CD8-positive, alpha-beta memory T cell (primary cell): ENCODE data around the gene TRAPPC2B. TPM values are rescaled to one million over a fixed set of nuclear protein-coding genes. Genes with fewer than 3 reads are reported as not detected.

Experiments
- CTCF ChIA-PET: fragments of 350-600 bp; sonication (Branson Sonifier 250); formaldehyde crosslinking; loops from one replicate; lab custom pipeline; 2021; ENCODE audit warnings: antibody characterized with exemption; lab: Charles Lee
- POLR2A ChIA-PET: fragments of 350-600 bp; sonication (Branson Sonifier 250); formaldehyde crosslinking; loops from one replicate; lab custom pipeline; 2021; ENCODE audit warnings: antibody characterized with exemption; lab: Charles Lee
- DNase-seq, 5 donors: peaks; one replicate each; pipeline versions ENCODE4 v3.0.0 to v3.0.0-alpha.2; 2020 to 2022; ENCODE audit warnings: mixed read lengths in 1 of 5
- H3K27ac ChIP-seq: one replicate; pipeline ENCODE4 v1.7.0; 2013; ENCODE audit warnings: low read depth, mild to moderate bottlenecking, low read length, moderate library complexity
- H3K27me3 ChIP-seq: 2 replicates; pipeline ENCODE4 v1.7.0; 2013; ENCODE audit warnings: low read length, mild to moderate bottlenecking; ENCODE audit not compliant: insufficient read depth, poor library complexity, severe bottlenecking
- H3K36me3 ChIP-seq: 2 replicates; pipeline ENCODE4 v1.7.0; 2013; ENCODE audit warnings: mild to moderate bottlenecking, low read length, moderate library complexity; ENCODE audit not compliant: insufficient read depth
- H3K4me1 ChIP-seq: 2 replicates; pipeline ENCODE4 v1.7.0; 2013; ENCODE audit warnings: mild to moderate bottlenecking, low read length, moderate library complexity; ENCODE audit not compliant: insufficient read depth
- H3K4me3 ChIP-seq: 2 replicates; pipeline ENCODE4 v1.7.0; 2013; ENCODE audit warnings: mild to moderate bottlenecking, low read length
- H3K9me3 ChIP-seq: 2 replicates; pipeline ENCODE4 v1.7.0; 2013; ENCODE audit warnings: mild to moderate bottlenecking, low read length
- H3K27ac Mint-ChIP-seq, 8 donors: one replicate each; pipeline ENCODE4 v1.8.0; 2020 to 2021; ENCODE audit warnings: mixed read lengths in 8 of 8, mild to moderate bottlenecking in 6 of 8, inconsistent platforms in 3 of 8, moderate library complexity in 3 of 8
- H3K27me3 Mint-ChIP-seq, 2 donors: one replicate each; pipeline ENCODE4 v1.8.0; 2020 to 2021; ENCODE audit warnings: mixed read lengths in 2 of 2, mild to moderate bottlenecking in 1 of 2, moderate library complexity in 1 of 2
- H3K36me3 Mint-ChIP-seq, 3 donors: one replicate each; pipeline ENCODE4 v1.8.0; 2020 to 2021; ENCODE audit warnings: mixed read lengths in 3 of 3, inconsistent platforms in 1 of 3, mild to moderate bottlenecking in 1 of 3
- H3K4me1 Mint-ChIP-seq, 3 donors: one replicate each; pipeline ENCODE4 v1.8.0; 2020 to 2021; ENCODE audit warnings: mixed read lengths in 3 of 3, inconsistent platforms in 1 of 3, mild to moderate bottlenecking in 1 of 3
- H3K4me3 Mint-ChIP-seq, 7 donors: one replicate each; pipeline ENCODE4 v1.8.0; 2020 to 2021; ENCODE audit warnings: mixed read lengths in 7 of 7, mild to moderate bottlenecking in 6 of 7, moderate library complexity in 4 of 7, inconsistent platforms in 2 of 7
- H3K9me3 Mint-ChIP-seq, 5 donors: one replicate each; pipeline ENCODE4 v1.8.0; 2020 to 2022; ENCODE audit warnings: mixed read lengths in 5 of 5, mild to moderate bottlenecking in 3 of 5, moderate library complexity in 2 of 5, inconsistent platforms in 1 of 5
- polyA plus RNA-seq: library from polyadenylated mRNA; unstranded; fragments of 300-500 nt; fragmentation: Illumina TruSeq; gene quantifications from one replicate; pipeline ENCODE4 v1.2.3, GENCODE V29; 2021
- total RNA-seq, 2 experiments: library from RNA; stranded (reverse); gene quantifications; one replicate each; pipeline ENCODE4 v1.2.3, GENCODE V29; 2021

Gene TRAPPC2B
- total and polyA plus RNA-seq, 3 experiments from 2014 or later, result 7.0 to 22.5 (median 7.7) TPM

DNA sequence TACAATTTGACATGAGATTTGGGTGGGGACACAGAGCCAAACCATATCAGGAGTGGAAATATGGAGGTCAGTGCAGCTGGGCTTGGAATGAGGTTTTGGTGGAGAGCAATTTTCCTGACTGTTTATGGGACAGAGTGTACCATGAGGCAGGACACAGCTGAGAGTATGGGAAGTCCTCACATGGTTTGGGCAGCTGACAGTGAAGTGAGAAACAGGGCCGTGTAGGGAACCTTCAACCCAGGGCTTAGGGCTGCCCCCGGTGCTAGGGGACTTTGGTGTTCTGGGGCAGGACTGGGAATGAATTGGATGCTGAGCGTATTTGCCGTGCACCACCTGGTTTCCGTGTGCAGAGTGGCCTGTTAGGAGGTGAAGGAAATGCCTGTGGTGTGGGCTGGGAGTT lies 32.4 kb downstream of the TRAPPC2B start:
- peaks cover 8 to 65% (median 40%) of the 10 kb centered on the region in 5 donors for H3K9me3 Mint-ChIP-seq
- no peaks in the 10 kb centered on the region for H3K27me3 ChIP-seq
- H3K4me1 ChIP-seq, result peaks cover 5% of the 10 kb centered on the region
- peak overlapping the region in 3 of 8 donors; percentile 0 to 56 (median 25) for H3K27ac Mint-ChIP-seq
- H3K4me3 Mint-ChIP-seq, result no peak overlapping the region
- no peak overlapping the region for H3K4me3 ChIP-seq
- peaks cover 0 to 3% of the 10 kb centered on the region in 2 donors for H3K27me3 Mint-ChIP-seq
- POLR2A ChIA-PET, result no interaction called here
- peaks cover 22% of the 10 kb centered on the region for H3K9me3 ChIP-seq
- peaks cover 30% of the 10 kb centered on the region for H3K36me3 ChIP-seq
- DNase-seq, result no peak
- no peak overlapping the region for H3K27ac ChIP-seq
- peaks cover 29 to 39% (median 31%) of the 10 kb centered on the region in 3 donors for H3K4me1 Mint-ChIP-seq
- CTCF ChIA-PET, result no interaction called here
- H3K36me3 Mint-ChIP-seq, result peaks cover 54 to 90% (median 79%) of the 10 kb centered on the region in 3 donors

DNA sequence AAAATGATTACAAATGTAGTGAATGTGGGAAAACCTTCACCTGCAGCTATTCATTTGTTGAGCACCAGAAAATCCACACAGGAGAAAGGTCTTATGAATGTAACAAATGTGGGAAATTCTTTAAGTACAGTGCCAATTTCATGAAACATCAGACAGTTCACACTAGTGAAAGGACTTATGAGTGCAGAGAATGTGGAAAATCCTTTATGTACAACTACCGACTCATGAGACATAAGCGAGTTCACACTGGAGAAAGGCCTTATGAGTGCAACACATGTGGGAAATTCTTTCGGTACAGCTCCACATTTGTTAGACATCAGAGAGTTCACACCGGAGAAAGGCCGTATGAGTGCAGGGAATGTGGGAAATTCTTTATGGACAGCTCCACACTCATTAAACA lies 35.5 kb downstream of the TRAPPC2B start:
- no peak overlapping the region for H3K27ac Mint-ChIP-seq
- peaks cover 54 to 87% (median 68%) of the 10 kb centered on the region in 3 donors for H3K36me3 Mint-ChIP-seq
- Histone ChIP-seq H3K36me3 (peaks cover 30% of the 10 kb centered on the region), H3K9me3 (peaks cover 22% of the 10 kb centered on the region), H3K27me3 (no peaks in the 10 kb centered on the region), H3K4me3 (no peak overlapping the region), H3K27ac (no peak overlapping the region), H3K4me1 (no peaks in the 10 kb centered on the region)
- H3K4me1 Mint-ChIP-seq, result peaks cover 12 to 19% (median 14%) of the 10 kb centered on the region in 3 donors
- H3K27me3 Mint-ChIP-seq, result peaks cover 0 to 3% of the 10 kb centered on the region in 2 donors
- no peak overlapping the region for H3K4me3 Mint-ChIP-seq
- peaks cover 8 to 60% (median 40%) of the 10 kb centered on the region in 5 donors for H3K9me3 Mint-ChIP-seq
- no peak for DNase-seq
- ChIA-PET CTCF (no interaction called here), POLR2A (no interaction called here)

DNA sequence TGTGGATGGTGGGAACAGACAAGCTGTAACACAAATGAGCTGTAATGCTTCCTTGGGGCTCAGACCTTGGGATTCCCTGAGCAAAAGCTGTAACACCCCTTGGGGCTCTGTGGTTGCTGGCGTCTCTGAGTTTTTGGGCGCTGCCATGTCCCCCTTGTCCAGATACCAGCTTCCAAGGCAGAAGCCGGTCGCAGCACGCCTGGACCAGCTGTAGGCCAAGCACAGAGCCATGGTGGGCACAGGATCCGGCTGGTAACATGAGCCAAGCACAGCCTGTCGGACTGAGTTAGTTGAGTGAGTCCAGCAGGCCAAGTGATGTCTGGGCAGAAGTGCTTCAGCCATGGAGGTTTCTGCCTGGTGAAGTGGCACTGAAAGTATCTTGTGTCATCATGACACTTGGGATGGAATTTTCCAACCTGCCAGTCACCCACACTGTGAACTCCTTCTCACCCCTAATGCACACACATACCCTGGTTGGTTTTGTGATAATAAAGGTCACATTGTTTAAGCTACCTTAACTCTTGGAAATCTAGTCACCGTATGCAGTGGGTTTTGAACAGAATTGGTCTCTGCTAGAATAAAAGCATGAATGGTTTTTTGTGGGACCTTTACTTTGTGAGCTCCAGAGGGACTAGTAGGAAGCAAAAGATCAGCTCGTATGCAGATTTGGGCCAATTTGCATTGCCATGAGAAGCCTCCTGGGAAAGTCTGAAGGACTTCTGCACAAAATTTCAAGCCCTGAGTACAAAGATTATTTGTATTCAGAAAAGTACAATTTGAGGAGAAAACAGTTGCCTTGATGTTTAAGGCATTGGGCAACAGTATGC lies 40.6 kb downstream of the TRAPPC2B start:
- ChIA-PET CTCF (interaction anchor here (1.2 kb wide), 1 partner anchor 15 kb away, joined by 3 read pairs; the partner anchor contains the start of gene ZNF548), POLR2A (no interaction called here)
- no peaks in the 10 kb centered on the region for H3K4me1 ChIP-seq
- peaks cover 0 to 17% (median 10%) of the 10 kb centered on the region in 5 donors for H3K9me3 Mint-ChIP-seq
- H3K4me3 ChIP-seq, result no peak overlapping the region
- H3K36me3 Mint-ChIP-seq, result peaks cover 11 to 36% (median 17%) of the 10 kb centered on the region in 3 donors
- no peak overlapping the region for H3K27ac ChIP-seq
- peak overlapping the region in 1 of 8 donors; percentile 90 for H3K27ac Mint-ChIP-seq
- no peak for DNase-seq
- H3K9me3 ChIP-seq, result peaks cover 11% of the 10 kb centered on the region
- no peak overlapping the region for H3K4me3 Mint-ChIP-seq
- peaks cover 4% of the 10 kb centered on the region for H3K36me3 ChIP-seq
- H3K27me3 ChIP-seq, result no peaks in the 10 kb centered on the region
- peaks cover 4 to 6% (median 5%) of the 10 kb centered on the region in 3 donors for H3K4me1 Mint-ChIP-seq
- no peaks in the 10 kb centered on the region for H3K27me3 Mint-ChIP-seq

DNA sequence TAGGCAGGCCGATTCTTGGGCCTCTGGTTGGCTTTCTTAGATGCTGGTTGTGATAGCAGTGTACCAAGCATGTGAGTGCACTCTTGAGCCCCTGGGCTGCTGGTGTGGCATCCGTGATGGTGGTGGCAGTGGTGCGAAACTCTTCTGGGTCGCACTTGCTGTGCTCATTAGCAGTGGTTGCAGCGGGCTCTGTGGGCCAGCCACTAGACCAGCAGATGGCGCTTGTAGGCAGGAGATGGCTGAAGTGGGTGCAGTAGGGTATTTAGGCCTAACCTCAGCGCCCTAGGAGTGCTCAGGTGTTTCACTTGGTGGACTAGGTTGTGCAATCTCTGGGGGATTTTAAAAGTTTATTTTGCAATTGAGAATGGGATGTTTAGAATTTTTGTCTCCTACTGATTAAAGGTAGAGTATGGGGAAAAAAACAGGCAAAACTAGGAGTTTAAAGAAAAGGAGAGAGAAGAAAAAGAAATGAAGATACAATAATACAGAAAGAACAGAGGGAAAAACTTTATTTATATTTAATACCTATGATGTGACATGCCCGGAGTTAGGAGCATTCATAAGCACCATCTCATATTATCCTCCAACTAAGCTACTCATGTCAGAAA lies 43.3 kb downstream of the TRAPPC2B start:
- Mint-ChIP-seq H3K9me3 (no peaks in the 10 kb centered on the region), H3K27ac (peak overlapping the region in 6 of 8 donors; percentile 14 to 94 (median 80)), H3K4me1 (peaks cover 15 to 17% (median 17%) of the 10 kb centered on the region in 3 donors), H3K4me3 (peak overlapping the region in 1 of 7 donors; percentile 34), H3K27me3 (no peaks in the 10 kb centered on the region), H3K36me3 (peaks cover 2 to 12% (median 6%) of the 10 kb centered on the region in 3 donors)
- POLR2A ChIA-PET, result no interaction called here
- peaks cover 5% of the 10 kb centered on the region for H3K4me1 ChIP-seq
- peak; percentile 44 to 80 (median 55) for DNase-seq
- H3K9me3 ChIP-seq, result no peaks in the 10 kb centered on the region
- H3K27me3 ChIP-seq, result no peaks in the 10 kb centered on the region
- no peaks in the 10 kb centered on the region for H3K36me3 ChIP-seq
- H3K27ac ChIP-seq, result no peak overlapping the region
- no peak overlapping the region for H3K4me3 ChIP-seq
- CTCF ChIA-PET, result interaction anchor here (0.8 kb wide), 1 partner anchor 227 kb away, joined by 3 read pairs; the partner anchor contains the start of gene ZNF211

DNA sequence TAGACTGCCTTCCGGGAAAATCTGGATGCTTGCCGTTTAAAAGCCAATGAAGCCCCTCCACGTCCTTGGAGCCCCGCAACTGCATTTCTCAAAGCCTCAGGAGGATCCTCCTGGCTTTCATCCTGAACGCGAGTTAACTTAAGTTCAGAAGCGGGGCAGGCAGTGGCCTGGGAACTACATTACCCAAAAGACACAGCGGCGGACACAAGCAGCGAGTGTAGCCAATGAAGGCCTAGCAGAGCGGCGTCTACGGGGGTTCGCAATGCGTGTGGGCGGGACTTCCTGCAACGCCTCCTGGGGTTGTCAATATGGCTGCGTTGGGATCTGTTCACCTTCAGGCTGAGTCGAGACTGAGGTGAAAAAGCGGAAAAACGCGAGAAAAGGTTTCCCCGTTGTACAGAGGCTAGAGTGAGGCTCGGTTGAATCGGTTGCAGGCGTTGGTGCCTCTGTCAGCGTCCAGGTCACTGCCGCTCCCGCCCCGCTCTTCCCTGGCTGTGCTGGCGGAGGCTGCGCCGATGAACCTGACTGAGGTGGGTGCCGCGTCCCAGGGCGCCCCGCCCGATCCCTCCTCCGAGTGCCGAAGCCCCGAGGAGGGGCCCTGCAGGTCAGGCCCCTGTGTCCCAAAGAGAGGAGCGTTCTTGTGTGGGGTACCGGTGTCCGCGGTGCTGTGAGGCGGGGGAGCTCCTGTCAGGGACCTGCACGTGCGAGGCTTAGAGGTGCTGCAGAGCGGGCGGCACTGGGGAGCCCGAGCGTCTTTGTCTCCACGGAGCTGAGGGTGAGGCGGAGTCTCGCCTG lies 47.7 kb downstream of the TRAPPC2B start, which contains the start of gene ZNF17:
Gene ZNF17, plus strand, starts transcription at position 285 of the 795 bp plus-strand sequence. CDS start 2,455 bp downstream, outside the sequence.
- H3K27ac Mint-ChIP-seq, result peak within 1 kb of the TSS; percentile 69 to 96 (median 93)
- H3K27ac ChIP-seq, result peak within 1 kb of the TSS; percentile 73
- CTCF ChIA-PET, result no interaction called here

More for the DNA sequence above, 47.7 kb downstream of the TRAPPC2B start, which contains the start of gene ZNF17:
- Mint-ChIP-seq H3K4me3 (peak within 1 kb of the TSS; percentile 95 to 99 (median 96)), H3K9me3 (peaks cover 0 to 16% (median 12%) of the 10 kb centered on the region in 5 donors), H3K27me3 (no peaks in the 10 kb centered on the region), H3K36me3 (peaks cover 18 to 38% (median 26%) of the 10 kb centered on the region in 3 donors), H3K4me1 (peaks cover 32 to 44% (median 34%) of the 10 kb centered on the region in 3 donors)
- Histone ChIP-seq H3K4me3 (peak within 1 kb of the TSS; percentile 80), H3K27me3 (no peaks in the 10 kb centered on the region), H3K4me1 (peaks cover 12% of the 10 kb centered on the region), H3K36me3 (peaks cover 10% of the 10 kb centered on the region), H3K9me3 (peaks cover 4% of the 10 kb centered on the region)
- DNase-seq, result peak; percentile 86 to 94 (median 87)
- POLR2A ChIA-PET, result no interaction called here

Other genes starting within 250 kb of the TRAPPC2B start
- gene USP29, start 243.6 kb upstream of the TRAPPC2B start, total RNA-seq, result not detected
- not detected for gene USP29, start 243.6 kb upstream of the TRAPPC2B start, polyA plus RNA-seq
- not detected for gene ZIM3, start 218.3 kb upstream of the TRAPPC2B start, total RNA-seq
- not detected for gene ZIM3, start 218.3 kb upstream of the TRAPPC2B start, polyA plus RNA-seq
- not detected for gene DUXA, start 196.1 kb upstream of the TRAPPC2B start, total RNA-seq
- not detected for gene DUXA, start 196.1 kb upstream of the TRAPPC2B start, polyA plus RNA-seq
- gene ZNF264, start 172.1 kb upstream of the TRAPPC2B start, total RNA-seq, result 10 to 100 TPM; 26.6 to 27.8 TPM
- gene ZNF264, start 172.1 kb upstream of the TRAPPC2B start, polyA plus RNA-seq, result 13.0 TPM
- gene AURKC, start 132.5 kb upstream of the TRAPPC2B start, total RNA-seq, result 1 to 10 TPM; 1.3 to 2.7 TPM
- gene AURKC, start 132.5 kb upstream of the TRAPPC2B start, polyA plus RNA-seq, result not detected
- 10 to 100 TPM; 11.1 to 11.7 TPM for gene ZNF805, start 122.9 kb upstream of the TRAPPC2B start, total RNA-seq
- 4.0 TPM for gene ZNF805, start 122.9 kb upstream of the TRAPPC2B start, polyA plus RNA-seq
- gene ZNF460, start 83.1 kb upstream of the TRAPPC2B start, total RNA-seq, result 10 to 100 TPM; 45.5 to 52.0 TPM
- gene ZNF460, start 83.1 kb upstream of the TRAPPC2B start, polyA plus RNA-seq, result 7.5 TPM
- 1 to 10 TPM; 9.0 to 9.3 TPM for gene ZNF543, start 43.1 kb upstream of the TRAPPC2B start, total RNA-seq
- 6.0 TPM for gene ZNF543, start 43.1 kb upstream of the TRAPPC2B start, polyA plus RNA-seq
- gene ZNF304, start 12.3 kb upstream of the TRAPPC2B start, total RNA-seq, result 10 to 100 TPM in 1 of 2 experiments, 1 to 10 TPM in 1; 9.4 to 10.3 TPM
- 3.2 TPM for gene ZNF304, start 12.3 kb upstream of the TRAPPC2B start, polyA plus RNA-seq
- gene ZNF547, start within 50 bp of the TRAPPC2B start, total RNA-seq, result 1 to 10 TPM; 2.2 to 3.3 TPM
- gene ZNF547, start within 50 bp of the TRAPPC2B start, polyA plus RNA-seq, result 1.7 TPM
- gene ZNF548, start 26.3 kb downstream of the TRAPPC2B start, total RNA-seq, result 10 to 100 TPM; 19.2 to 19.5 TPM
- 19.9 TPM for gene ZNF548, start 26.3 kb downstream of the TRAPPC2B start, polyA plus RNA-seq
- gene ZNF17, start 47.6 kb downstream of the TRAPPC2B start, total RNA-seq, result 10 to 100 TPM; 11.5 to 17.0 TPM
- 6.5 TPM for gene ZNF17, start 47.6 kb downstream of the TRAPPC2B start, polyA plus RNA-seq
- 10 to 100 TPM; 29.9 to 32.7 TPM for gene ZNF749, start 71.8 kb downstream of the TRAPPC2B start, total RNA-seq
- 4.1 TPM for gene ZNF749, start 71.8 kb downstream of the TRAPPC2B start, polyA plus RNA-seq
- gene VN1R1, start 93.6 kb downstream of the TRAPPC2B start, total RNA-seq, result under 1 TPM; 0.24 to 0.27 TPM
- gene VN1R1, start 93.6 kb downstream of the TRAPPC2B start, polyA plus RNA-seq, result not detected
- 1 to 10 TPM; 6.3 to 7.3 TPM for gene ZNF772, start 114.0 kb downstream of the TRAPPC2B start, total RNA-seq
- gene ZNF772, start 114.0 kb downstream of the TRAPPC2B start, polyA plus RNA-seq, result 0.92 TPM
- 1 to 10 TPM; 7.3 to 9.1 TPM for gene ZNF419, start 124.2 kb downstream of the TRAPPC2B start, total RNA-seq
- gene ZNF419, start 124.2 kb downstream of the TRAPPC2B start, polyA plus RNA-seq, result 9.5 TPM
- 1 to 10 TPM; 7.6 to 8.1 TPM for gene ZNF773, start 136.4 kb downstream of the TRAPPC2B start, total RNA-seq
- gene ZNF773, start 136.4 kb downstream of the TRAPPC2B start, polyA plus RNA-seq, result 14.5 TPM
- gene ZNF549, start 163.8 kb downstream of the TRAPPC2B start, total RNA-seq, result 1 to 10 TPM; 6.9 to 7.0 TPM
- 8.7 TPM for gene ZNF549, start 163.8 kb downstream of the TRAPPC2B start, polyA plus RNA-seq
- gene ZNF550, start 196.3 kb downstream of the TRAPPC2B start, total RNA-seq, result 10 to 100 TPM in 1 of 2 experiments, 1 to 10 TPM in 1; 9.6 to 10.3 TPM
- gene ZNF550, start 196.3 kb downstream of the TRAPPC2B start, polyA plus RNA-seq, result 13.5 TPM
- 1 to 10 TPM; 5.9 to 6.6 TPM for gene ZNF416, start 215.4 kb downstream of the TRAPPC2B start, total RNA-seq
- 6.3 TPM for gene ZNF416, start 215.4 kb downstream of the TRAPPC2B start, polyA plus RNA-seq
- 10 to 100 TPM in 1 of 2 experiments, 1 to 10 TPM in 1; 9.7 to 10.9 TPM for gene ZIK1, start 220.6 kb downstream of the TRAPPC2B start, total RNA-seq
- gene ZIK1, start 220.6 kb downstream of the TRAPPC2B start, polyA plus RNA-seq, result 7.6 TPM
- 10 to 100 TPM; 10.5 to 12.6 TPM for gene ZNF530, start 236.3 kb downstream of the TRAPPC2B start, total RNA-seq
- 6.2 TPM for gene ZNF530, start 236.3 kb downstream of the TRAPPC2B start, polyA plus RNA-seq